Body of pancreas (tissue), 4 donors: Measurements from ENCODE around the gene VPS37D. TPM values are rescaled to one million over a fixed set of nuclear protein-coding genes. Genes with fewer than 3 reads are reported as not detected.
"Not testable (repeated sequence)": the region's sequence is repeated elsewhere in the genome, so short reads cannot be mapped to it uniquely, and the experiment has no call there.

Experiments used
- ATAC-seq: fragments of 150-250 bp; one replicate; pipeline ENCODE4 v1.9.1; 2016
- DNase-seq, 4 donors: peaks; one replicate each; pipeline ENCODE4 v3.0.0-alpha.2; 2019
- H3K27ac ChIP-seq, 4 donors: fragments of 200-600 bp; sonication (generic); 1 replicate in 3 of 4; 2 replicates in 1 of 4; pipeline versions ENCODE4 v1.5.1 to v1.6.1; 2016 to 2019; ENCODE audit warnings: mild to moderate bottlenecking in 1 of 4, mixed read lengths in 1 of 4, moderate library complexity in 1 of 4
- H3K27me3 ChIP-seq, 2 donors: fragments of 200-600 bp; sonication (generic); one replicate each; pipeline ENCODE4 v1.6.0; 2016; ENCODE audit warnings: mild to moderate bottlenecking in 1 of 2
- H3K36me3 ChIP-seq, 2 donors: fragments of 200-600 bp; sonication (generic); replicated peaks in 1 of 2; 2 replicates each; pipeline ENCODE4 v1.5.1; 2016; ENCODE audit warnings: low read depth in 2 of 2; ENCODE audit not compliant: insufficient read depth in 1 of 2
- H3K4me1 ChIP-seq: fragments of 200-600 bp; sonication (generic); one replicate; pipeline ENCODE4 v1.6.0; 2016
- H3K4me3 ChIP-seq, 2 donors: fragments of 200-600 bp; sonication (generic); 1 replicate in 1 of 2; 2 replicates in 1 of 2; pipeline ENCODE4 v1.5.1; 2016 to 2019
- H3K9me3 ChIP-seq, 3 donors: fragments of 200-600 bp; sonication (generic); 1 replicate in 2 of 3; 2 replicates in 1 of 3; pipeline ENCODE4 v1.5.1; 2016
- CTCF ChIP-seq, 7 experiments: fragments of 450-650 bp in 4 of 7; fragments of 200-600 bp in 3 of 7; sonication (generic) in 3 of 7; IDR thresholded peaks; one replicate each; pipeline ENCODE4 v1.5.1; 2016 to 2019; ENCODE audit warnings: antibody characterized with exemption in 7 of 7
- POLR2A ChIP-seq, 3 donors: fragments of 450-650 bp; IDR thresholded peaks; one replicate each; pipeline ENCODE4 v1.6.1; 2016; ENCODE audit warnings: antibody characterized with exemption in 3 of 3, mild to moderate bottlenecking in 2 of 3
- WGBS, 2 donors: methylation state at CpG; one replicate each; pipeline ENCODE4 v1.1.5; 2017; 5-methylcytosine and 5-hydroxymethylcytosine counted together
- intact Hi-C: fragments of 100-400 bp; cut with DNase I; formaldehyde crosslinking; loops from one replicate; pipeline ENCODE4 v1.15.1; 2023
- total RNA-seq, 2 donors: library from RNA; depleted of rRNA; stranded (reverse); fragments of >200 nt; gene quantifications; one replicate each; pipeline ENCODE4 v1.1.0, GENCODE V29; 2016

Gene VPS37D
- total RNA-seq, 2 donors from 2014 or later = 1.3 to 6.0 TPM

GRCh38 chr7:73652541-73652949 is 15.1 kb upstream of the VPS37D start:
- ATAC-seq = no peak
- TF ChIP-seq POLR2A (IDR thresholded peaks at IDR 0.05) (no peak), CTCF (IDR thresholded peaks at IDR 0.05) (no peak)
- WGBS, 2 donors = 48 to 52% methylated on average over 11 of the region's 11 CpGs
- peaks cover 5% of the 10 kb centered on the region for H3K4me1 ChIP-seq
- H3K27ac ChIP-seq = no peak overlapping the region
- H3K4me3 ChIP-seq = no peak overlapping the region
- intact Hi-C loops = no loop called here
- H3K27me3 ChIP-seq = no peaks in the 10 kb centered on the region
- H3K9me3 ChIP-seq = no peaks in the 10 kb centered on the region
- no peaks in the 10 kb centered on the region for H3K36me3 ChIP-seq
- DNase-seq = peak in 1 of 4 donors; percentile 37

DNA sequence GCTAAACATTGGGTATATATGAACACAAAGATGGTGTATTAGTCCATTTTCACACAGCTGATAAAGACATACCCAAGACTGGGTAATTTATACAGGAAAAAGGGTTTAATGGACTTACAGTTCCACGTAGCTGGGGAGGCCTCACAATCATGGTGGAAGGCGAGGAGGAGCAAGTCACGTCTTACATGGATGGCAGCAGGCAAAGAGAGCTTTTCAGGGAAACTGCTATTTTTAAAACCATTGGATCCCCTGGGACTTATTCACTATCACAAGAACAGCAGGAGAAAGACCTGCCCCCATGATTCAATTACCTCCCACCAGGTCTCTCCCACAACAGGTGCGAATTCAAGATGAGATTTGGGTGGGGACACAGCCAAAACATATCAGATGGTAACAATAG is 12.3 kb upstream of the VPS37D start:
- 76 to 87% methylated on average over 4 of the region's 4 CpGs for WGBS, 2 donors
- ATAC-seq, H3K27ac ChIP-seq, H3K4me1 ChIP-seq, DNase-seq, intact Hi-C loops, H3K36me3 ChIP-seq, H3K9me3 ChIP-seq, H3K4me3 ChIP-seq, H3K27me3 ChIP-seq: not testable (repeated sequence)

- Histone ChIP-seq H3K36me3 (no peaks in the 10 kb centered on the region), H3K4me3 (no peak overlapping the region), H3K27me3 (no peaks in the 10 kb centered on the region), H3K4me1 (no peaks in the 10 kb centered on the region), H3K27ac (no peak overlapping the region), H3K9me3 (no peaks in the 10 kb centered on the region)
- no peak for TF ChIP-seq POLR2A (IDR thresholded peaks at IDR 0.05)
- no peak for TF ChIP-seq CTCF (IDR thresholded peaks at IDR 0.05)
- 50 to 51% methylated on average over 8 of the region's 8 CpGs for WGBS, 2 donors
- intact Hi-C loops = no loop called here
- DNase-seq (no peak), ATAC-seq (no peak)
These were observed 7.6 kb upstream of the VPS37D start for GRCh38 chr7:73659983-73660382.

- ATAC-seq, H3K36me3 ChIP-seq, H3K27ac ChIP-seq, H3K27me3 ChIP-seq, H3K4me3 ChIP-seq, DNase-seq, H3K9me3 ChIP-seq, intact Hi-C loops, H3K4me1 ChIP-seq: not testable (repeated sequence)
- WGBS, 2 donors = 44% methylated on average over 4 of the region's 4 CpGs
These were observed 7.0 kb upstream of the VPS37D start for GRCh38 chr7:73660594-73660993.

DNA sequence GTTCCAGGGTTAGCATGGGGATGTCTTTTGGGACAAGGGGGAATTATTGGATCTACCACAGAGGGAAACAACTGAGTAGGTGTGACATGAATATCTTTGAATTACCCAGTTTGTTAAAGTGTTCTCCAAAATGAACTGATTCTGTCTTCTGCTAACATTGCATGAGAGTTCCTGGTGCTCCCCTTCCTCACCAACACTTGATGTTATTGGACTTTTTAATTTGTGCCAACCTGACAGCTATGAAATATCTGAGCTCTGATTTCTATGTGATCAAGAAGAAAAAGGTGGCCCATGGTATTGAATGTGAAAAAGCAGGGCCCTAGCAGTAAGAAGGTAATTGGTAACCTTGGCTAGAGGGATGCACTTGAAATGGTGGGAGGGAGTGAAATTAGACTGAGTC is 4.6 kb upstream of the VPS37D start:
- no peaks in the 10 kb centered on the region for H3K9me3 ChIP-seq
- H3K4me1 ChIP-seq = peaks cover 8% of the 10 kb centered on the region
- DNase-seq (no peak), ATAC-seq (no peak)
- intact Hi-C loops = no loop called here
- H3K27ac ChIP-seq = no peak overlapping the region
- TF ChIP-seq POLR2A (IDR thresholded peaks at IDR 0.05) (no peak), CTCF (IDR thresholded peaks at IDR 0.05) (no peak)
- no peaks in the 10 kb centered on the region for H3K27me3 ChIP-seq
- no peak overlapping the region for H3K4me3 ChIP-seq
- no peaks in the 10 kb centered on the region for H3K36me3 ChIP-seq

GRCh38 chr7:73668103-73668885 is 663 bp downstream of the VPS37D start:
- H3K4me1 ChIP-seq = peaks cover 21% of the 10 kb centered on the region
- TF ChIP-seq CTCF (IDR thresholded peaks at IDR 0.05) (no peak), POLR2A (IDR thresholded peaks at IDR 0.05) (no peak)
- H3K9me3 ChIP-seq = no peaks in the 10 kb centered on the region
- WGBS, 2 donors = 1 to 3% methylated on average over 9 to 21 of the region's 52 CpGs
- intact Hi-C loops = no loop called here
- peak in 1 of 4 donors; percentile 16 for DNase-seq
- H3K27ac ChIP-seq = peak overlapping the region in 3 of 4 donors; percentile 59 to 68 (median 65)
- no peaks in the 10 kb centered on the region for H3K27me3 ChIP-seq
- peak overlapping the region; percentile 29 to 61 for H3K4me3 ChIP-seq
- no peaks in the 10 kb centered on the region for H3K36me3 ChIP-seq
- ATAC-seq = peak; percentile 9
